C4-2B (cell line): ENCODE data around the gene FRMPD2.

ENCODE experiments used
- ZFX ChIP-seq: fragments of 450-650 bp; IDR thresholded peaks from 2 replicates; pipeline ENCODE4 v1.6.1; 2017
- TF ChIP-seq, protein P1 (sequence below): fragments of 450-650 bp; conservative IDR thresholded peaks from 2 replicates; pipeline ENCODE4 v1.5.1; 2017; ENCODE audit warnings: mild to moderate bottlenecking

DNA sequence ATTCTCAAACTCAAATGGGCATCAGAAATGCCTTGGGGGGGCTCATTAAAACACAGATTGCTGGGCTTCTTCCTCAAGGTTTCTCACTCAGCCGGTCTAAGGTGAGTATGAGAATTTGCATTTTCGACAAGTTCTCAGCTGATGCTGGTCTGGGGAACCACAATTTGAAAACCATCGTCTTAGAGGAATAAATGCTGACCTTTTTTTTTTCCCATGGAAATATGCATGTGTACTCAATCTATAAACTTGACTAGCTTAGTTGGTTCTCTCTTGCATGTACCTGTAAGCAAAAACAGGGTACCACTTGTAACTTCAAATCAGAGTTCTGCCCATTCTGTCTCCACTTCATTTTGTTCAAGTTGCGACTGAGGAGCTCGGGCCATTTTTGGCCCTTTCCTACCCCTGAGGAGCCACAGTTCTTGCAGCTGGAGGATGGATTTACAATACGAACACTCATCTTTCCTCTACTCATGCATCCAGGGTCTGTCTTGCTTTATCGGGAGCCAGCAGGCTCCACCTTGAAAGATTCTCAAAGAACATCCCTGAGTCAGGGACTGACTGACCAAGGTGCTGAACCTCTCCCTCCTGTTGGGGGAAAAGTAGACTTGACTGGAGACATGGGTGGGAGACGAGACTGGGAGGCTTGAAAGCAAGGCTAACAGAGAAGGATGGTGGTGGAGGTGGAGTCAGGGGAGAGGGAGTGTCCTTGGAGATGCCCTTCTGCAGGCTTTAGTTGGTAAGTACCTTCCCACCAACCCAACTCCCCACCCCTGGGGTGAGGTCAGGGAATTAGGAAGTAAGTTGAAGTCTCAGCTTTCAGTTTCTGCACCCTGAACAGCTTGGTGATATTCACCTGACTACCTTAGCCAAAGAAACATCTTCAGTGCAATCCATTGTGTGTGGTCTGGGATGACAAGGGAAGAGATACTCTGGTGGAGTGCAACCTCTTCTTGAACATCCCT lies 28.3 kb upstream of the FRMPD2 start:
- TF ChIP-seq, protein P1, sequence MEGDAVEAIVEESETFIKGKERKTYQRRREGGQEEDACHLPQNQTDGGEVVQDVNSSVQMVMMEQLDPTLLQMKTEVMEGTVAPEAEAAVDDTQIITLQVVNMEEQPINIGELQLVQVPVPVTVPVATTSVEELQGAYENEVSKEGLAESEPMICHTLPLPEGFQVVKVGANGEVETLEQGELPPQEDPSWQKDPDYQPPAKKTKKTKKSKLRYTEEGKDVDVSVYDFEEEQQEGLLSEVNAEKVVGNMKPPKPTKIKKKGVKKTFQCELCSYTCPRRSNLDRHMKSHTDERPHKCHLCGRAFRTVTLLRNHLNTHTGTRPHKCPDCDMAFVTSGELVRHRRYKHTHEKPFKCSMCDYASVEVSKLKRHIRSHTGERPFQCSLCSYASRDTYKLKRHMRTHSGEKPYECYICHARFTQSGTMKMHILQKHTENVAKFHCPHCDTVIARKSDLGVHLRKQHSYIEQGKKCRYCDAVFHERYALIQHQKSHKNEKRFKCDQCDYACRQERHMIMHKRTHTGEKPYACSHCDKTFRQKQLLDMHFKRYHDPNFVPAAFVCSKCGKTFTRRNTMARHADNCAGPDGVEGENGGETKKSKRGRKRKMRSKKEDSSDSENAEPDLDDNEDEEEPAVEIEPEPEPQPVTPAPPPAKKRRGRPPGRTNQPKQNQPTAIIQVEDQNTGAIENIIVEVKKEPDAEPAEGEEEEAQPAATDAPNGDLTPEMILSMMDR, result no peak
- TF ChIP-seq ZFX, result no peak
